Activated B cell treated with CpG ODN at 0.5 μM for 24 hours (primary cell): ENCODE data around the gene EIF2S2. TPM values are rescaled to one million over a fixed set of nuclear protein-coding genes. Genes with fewer than 3 reads are reported as not detected.

Experiments
- ATAC-seq: fragments of 200-7000 bp; cut with Tn5 transposase; one replicate; pipeline ENCODE4 v1.10.0; 2021; ENCODE audit warnings: low read depth, mild to moderate bottlenecking, moderate library complexity
- CTCF ChIA-PET: fragments of 350-600 bp; sonication (Branson Sonifier 250); formaldehyde crosslinking; loops from one replicate; lab custom pipeline; 2021; ENCODE audit warnings: antibody characterized with exemption; lab: Charles Lee
- POLR2A ChIA-PET: fragments of 350-600 bp; sonication (Branson Sonifier 250); formaldehyde crosslinking; loops from one replicate; lab custom pipeline; 2021; ENCODE audit warnings: antibody characterized with exemption; lab: Charles Lee
- DNase-seq: peaks from one replicate; pipeline ENCODE4 v3.0.0; 2022
- H3K27ac Mint-ChIP-seq: one replicate; pipeline ENCODE4 v1.8.0; 2020; ENCODE audit warnings: mixed read lengths
- H3K27me3 Mint-ChIP-seq: one replicate; pipeline ENCODE4 v1.8.0; 2021; ENCODE audit warnings: mixed read lengths
- H3K36me3 Mint-ChIP-seq: one replicate; pipeline ENCODE4 v1.8.0; 2021; ENCODE audit warnings: low read depth, mixed read lengths
- H3K4me1 Mint-ChIP-seq: one replicate; pipeline ENCODE4 v1.8.0; 2021; ENCODE audit warnings: mixed read lengths
- H3K4me3 Mint-ChIP-seq: one replicate; pipeline ENCODE4 v1.8.0; 2020; ENCODE audit warnings: mild to moderate bottlenecking, mixed read lengths
- H3K9me3 Mint-ChIP-seq: one replicate; pipeline ENCODE4 v1.8.0; 2020; ENCODE audit warnings: mixed read lengths
- CTCF ChIP-seq: fragments of 200-600 bp; IDR thresholded peaks from one replicate; pipeline ENCODE4 v1.8.0; 2022; ENCODE audit warnings: antibody characterized with exemption, mild to moderate bottlenecking
- intact Hi-C: fragments of 100-400 bp; cut with micrococcal nuclease; formaldehyde crosslinking; loops from one replicate; pipeline ENCODE4 v1.15.1; 2024
- total RNA-seq: library from RNA; stranded (reverse); gene quantifications from 2 replicates; pipeline ENCODE4 v1.2.3, GENCODE V29; 2022

EIF2S2 gene
- total RNA-seq, 1 donor from 2014 or later, result 58.3 TPM

- POLR2A ChIA-PET, result interaction anchor here (4.8 kb wide), 1 partner anchor 11 kb away, joined by 18 read pairs; the partner anchor contains the start of gene EIF2S2
- no peaks in the 10 kb centered on the region for H3K9me3 Mint-ChIP-seq
- peaks cover 8% of the 10 kb centered on the region for H3K4me1 Mint-ChIP-seq
- H3K4me3 Mint-ChIP-seq, result no peak overlapping the region
- CTCF ChIA-PET, result no interaction called here
- no peak for TF ChIP-seq CTCF
- no peaks in the 10 kb centered on the region for H3K36me3 Mint-ChIP-seq
- no peak for ATAC-seq
- intact Hi-C loops, result no loop called here
- no peak overlapping the region for H3K27ac Mint-ChIP-seq
- no peak for DNase-seq
- peaks cover 4% of the 10 kb centered on the region for H3K27me3 Mint-ChIP-seq
Measured at GRCh38 chr20:34123309-34123708, 11.3 kb upstream of the EIF2S2 start.

GRCh38 chr20:34122274-34122980, 10.4 kb upstream of the EIF2S2 start:
- Mint-ChIP-seq H3K4me3 (no peak overlapping the region), H3K27ac (no peak overlapping the region), H3K36me3 (no peaks in the 10 kb centered on the region), H3K9me3 (no peaks in the 10 kb centered on the region), H3K27me3 (peaks cover 4% of the 10 kb centered on the region), H3K4me1 (peaks cover 8% of the 10 kb centered on the region)
- intact Hi-C loops, result no loop called here
- DNase-seq (no peak), ATAC-seq (no peak)
- ChIA-PET CTCF (no interaction called here), POLR2A (interaction anchor here (0.6 to 4.8 kb wide), 2 partner anchors 10 to 283 kb away, joined by 5 to 18 read pairs; partner anchors contain the start of gene EIF2S2)
- no peak for TF ChIP-seq CTCF

DNA sequence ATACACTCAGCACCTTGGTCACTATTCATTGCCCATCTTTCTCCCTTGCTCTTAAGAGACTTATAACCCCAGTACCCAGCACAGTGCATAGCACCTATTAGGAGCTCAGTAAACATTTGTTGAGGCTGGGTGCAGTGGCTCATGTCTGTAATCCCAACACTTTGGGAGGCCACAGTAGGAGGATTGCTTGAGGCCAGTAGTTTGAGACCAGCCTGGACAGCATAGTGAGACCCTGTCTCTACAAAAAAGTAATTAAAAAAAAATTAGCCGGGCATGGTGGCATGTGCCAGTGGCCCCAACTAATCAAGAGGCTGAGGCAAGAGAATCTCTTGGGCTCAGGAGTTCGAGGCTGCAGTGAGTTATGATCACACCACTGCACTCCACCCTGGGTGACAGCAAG, 8.2 kb upstream of the EIF2S2 start:
- Mint-ChIP-seq H3K9me3 (no peaks in the 10 kb centered on the region), H3K4me3 (no peak overlapping the region), H3K36me3 (no peaks in the 10 kb centered on the region), H3K27me3 (no peaks in the 10 kb centered on the region), H3K27ac (no peak overlapping the region), H3K4me1 (peaks cover 8% of the 10 kb centered on the region)
- CTCF ChIA-PET, result no interaction called here
- POLR2A ChIA-PET, result no interaction called here
- TF ChIP-seq CTCF, result no peak
- intact Hi-C loops, result no loop called here
- ATAC-seq (no peak), DNase-seq (no peak)

DNA sequence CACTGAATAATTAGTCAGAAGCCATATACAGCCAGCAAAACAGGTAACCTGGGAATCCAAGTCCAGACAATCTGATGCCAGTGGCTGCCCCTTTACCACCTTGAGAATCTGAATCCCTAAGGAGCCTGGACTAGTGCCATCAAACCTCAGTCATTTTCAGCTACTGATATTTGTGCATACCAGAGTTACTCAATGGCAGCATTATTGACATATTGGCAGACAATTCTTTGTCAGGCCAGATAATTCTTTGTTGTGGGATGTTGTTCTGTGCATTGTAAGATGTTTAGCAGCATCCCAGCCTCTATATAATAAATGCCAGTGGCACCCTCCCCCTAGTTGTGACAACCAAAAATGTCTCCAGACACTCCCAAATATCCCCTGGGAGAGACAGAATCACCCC, 3.2 kb upstream of the EIF2S2 start:
- POLR2A ChIA-PET, result no interaction called here
- no peak for TF ChIP-seq CTCF
- peaks cover 16% of the 10 kb centered on the region for H3K36me3 Mint-ChIP-seq
- ATAC-seq, result no peak
- no peak overlapping the region for H3K27ac Mint-ChIP-seq
- CTCF ChIA-PET, result interaction anchor here (1.0 kb wide), 1 partner anchor 15 kb away, joined by 3 read pairs; no protein-coding TSS in a partner anchor
- peaks cover 19% of the 10 kb centered on the region for H3K4me1 Mint-ChIP-seq
- DNase-seq, result no peak
- H3K9me3 Mint-ChIP-seq, result no peaks in the 10 kb centered on the region
- no peak overlapping the region for H3K4me3 Mint-ChIP-seq
- H3K27me3 Mint-ChIP-seq, result no peaks in the 10 kb centered on the region
- intact Hi-C loops, result no loop called here

DNA sequence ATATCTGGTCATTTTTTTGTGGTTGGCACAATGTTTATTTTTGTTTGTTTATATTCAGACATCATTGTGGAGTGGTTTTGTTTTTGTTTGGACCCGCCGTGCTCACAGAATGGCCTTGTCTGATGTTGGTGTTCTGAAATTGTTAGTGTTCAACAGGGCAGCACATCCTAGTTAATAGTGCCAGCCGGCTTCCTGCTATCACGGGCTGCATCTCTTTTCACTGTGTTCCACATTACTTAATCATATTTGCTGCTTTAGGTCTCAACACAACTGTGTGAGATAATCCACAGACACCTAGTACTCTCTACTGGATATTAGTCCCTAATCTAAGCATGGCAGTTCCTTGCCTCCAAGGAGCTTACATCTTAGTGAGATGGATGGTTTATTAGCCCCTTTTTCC, 2.8 kb upstream of the EIF2S2 start:
- H3K9me3 Mint-ChIP-seq, result no peaks in the 10 kb centered on the region
- CTCF ChIA-PET, result interaction anchor here (1.0 kb wide), 1 partner anchor 15 kb away, joined by 3 read pairs; no protein-coding TSS in a partner anchor

More for the DNA sequence above, 2.8 kb upstream of the EIF2S2 start:
- Mint-ChIP-seq H3K36me3 (peaks cover 19% of the 10 kb centered on the region), H3K27me3 (no peaks in the 10 kb centered on the region), H3K27ac (no peak overlapping the region), H3K4me1 (peaks cover 21% of the 10 kb centered on the region), H3K4me3 (no peak overlapping the region)
- no peak for TF ChIP-seq CTCF
- POLR2A ChIA-PET, result no interaction called here
- intact Hi-C loops, result loop anchor here (5.0 kb wide), 3 partner anchors 338 to 673 kb away; partner anchors contain the start of genes ACTL10 and SNTA1
- ATAC-seq (no peak), DNase-seq (no peak)
